ENCODE data around the gene ZFPL1.

- TF ChIP-seq POLR2AphosphoS5 (IDR thresholded peaks at IDR 0.05; ENCODE audit: low read depth, low read length) (peak; percentile 4; the same call in 1 of the 2 replicates), POLR2A (IDR thresholded peaks at IDR 0.05; ENCODE audit: low read depth, low read length) (no peak), TAF1 (IDR thresholded peaks at IDR 0.05; ENCODE audit: low read depth, low read length) (no peak), POU2F2 (IDR thresholded peaks at IDR 0.05; ENCODE audit: low read depth, low read length) (peak; percentile 96), SPI1 (IDR thresholded peaks at IDR 0.05; ENCODE audit: low read depth, low read length) (no peak), PAX5 (IDR thresholded peaks at IDR 0.05; ENCODE audit: insufficient read depth, low read length, severe bottlenecking) (peak; percentile 64)
Observed at GRCh38 chr11:65132238-65132987, 48.4 kb downstream of the ZFPL1 start.
